HepG2 (cell line): ENCODE measurements around the gene VPS37D. TPM values are rescaled to one million over a fixed set of nuclear protein-coding genes. Genes with fewer than 3 reads are reported as not detected.

Source experiments
- ATAC-seq: fragments of 200-7000 bp; cut with Tn5 transposase; 3 replicates; pipeline ENCODE4 v1.9.1; 2020; ENCODE audit warnings: mild to moderate bottlenecking, moderate library complexity
- BruUV-seq: library from RNA; stranded (reverse); fragments of 400-500 nt; replicated peaks from 2 replicates; lab custom pipeline; 2021; lab: Mats Ljungman, UMichigan
- CTCF ChIA-PET: fragments of 300-600 bp; formaldehyde crosslinking; extraction: SDS; loops from one replicate; lab custom pipeline; 2021; ENCODE audit warnings: low total read pairs, inconsistent platforms, low intra/inter-chr PET ratio; lab: Yijun Ruan, JAX
- POLR2A ChIA-PET: fragments of 350-600 bp; sonication (Branson Sonifier 250); formaldehyde crosslinking; loops from one replicate; lab custom pipeline; 2020; ENCODE audit warnings: antibody characterized with exemption, inconsistent platforms; lab: Yijun Ruan, JAX
- DNase-seq: peaks from one replicate; pipeline ENCODE4 v3.0.0-alpha.2; 2015; ENCODE audit warnings: low spot score
- FAIRE-seq: peaks from 3 replicates; lab custom pipeline; 2011; peaks lifted over from hg19 to GRCh38; lab: Jason Lieb, UNC
- H2AFZ ChIP-seq: one replicate; pipeline ENCODE4 v1.6.1; 2011; ENCODE audit warnings: low read length, inconsistent platforms
- H3K27ac ChIP-seq: fragments of 300-600 bp; 3 replicates; pipeline ENCODE4 v1.8.0; 2011; ENCODE audit warnings: mixed run types, mild to moderate bottlenecking, mixed read lengths, low read length, inconsistent platforms; ENCODE audit not compliant: insufficient read depth; ENCODE audit errors: extremely low read length
- H3K27me3 ChIP-seq, 2 experiments: fragments of 200-600 bp in 1 of 2; 2 replicates in 1 of 2; 3 replicates in 1 of 2; pipeline versions ENCODE4 v1.6.0 to v1.8.0; 2011; ENCODE audit warnings: low read length in 2 of 2, mild to moderate bottlenecking in 2 of 2, moderate library complexity in 2 of 2, inconsistent platforms in 1 of 2; ENCODE audit not compliant: insufficient read depth in 2 of 2, control insufficient read depth in 1 of 2
- H3K36me3 ChIP-seq, 2 experiments: fragments of 200-600 bp in 1 of 2; replicated peaks in 1 of 2; 2 replicates in 1 of 2; 3 replicates in 1 of 2; pipeline versions ENCODE4 v1.5.1 to v1.8.0; 2011; ENCODE audit warnings: low read length in 2 of 2, inconsistent platforms in 1 of 2; ENCODE audit not compliant: insufficient read depth in 2 of 2, control insufficient read depth in 1 of 2
- H3K4me1 ChIP-seq: 2 replicates; pipeline ENCODE4 v1.5.1; 2012; ENCODE audit warnings: low read length, inconsistent platforms; ENCODE audit not compliant: insufficient read depth
- H3K4me2 ChIP-seq: 2 replicates; pipeline ENCODE4 v1.6.0; 2011; ENCODE audit warnings: low read depth, low read length, inconsistent platforms
- H3K4me3 ChIP-seq, 3 experiments: fragments of 200-600 bp in 1 of 3; sonication (generic), shearing (Covaris generic) in 1 of 3; replicated peaks in 1 of 3; 2 replicates each; pipeline ENCODE4 v1.5.1; 2011 to 2016; ENCODE audit warnings: low read length in 3 of 3, inconsistent platforms in 2 of 3, low read depth in 2 of 3, mild to moderate bottlenecking in 2 of 3, control low read depth in 1 of 3, mixed read lengths in 1 of 3; ENCODE audit not compliant: insufficient read depth in 1 of 3
- H3K79me2 ChIP-seq: one replicate; pipeline ENCODE4 v1.6.1; 2011; ENCODE audit warnings: low read length, inconsistent platforms; ENCODE audit not compliant: insufficient read depth
- H3K9ac ChIP-seq: 2 replicates; pipeline ENCODE4 v1.6.0; 2011; ENCODE audit warnings: mild to moderate bottlenecking, low read depth, low read length, inconsistent platforms; ENCODE audit not compliant: insufficient read depth
- H3K9me3 ChIP-seq: 2 replicates; pipeline ENCODE4 v1.5.1; 2012; ENCODE audit warnings: mild to moderate bottlenecking, low read length
- H4K20me1 ChIP-seq: 2 replicates; pipeline ENCODE4 v1.6.0; 2011; ENCODE audit warnings: inconsistent platforms, mild to moderate bottlenecking, low read length, moderate library complexity; ENCODE audit not compliant: insufficient read depth
- GZF1 ChIP-seq: sonication (generic); formaldehyde crosslinking; IDR thresholded peaks from 2 replicates; pipeline ENCODE4 v1.5.1; 2020; ENCODE audit warnings: mild to moderate bottlenecking, missing genetic modification reagents
- HIVEP1 ChIP-seq: sonication (generic); formaldehyde crosslinking; IDR thresholded peaks from 2 replicates; pipeline ENCODE4 v1.4.0; 2020; ENCODE audit warnings: mild to moderate bottlenecking, missing genetic modification reagents
- SIX1 ChIP-seq: sonication (generic); formaldehyde crosslinking; IDR thresholded peaks from 2 replicates; pipeline ENCODE4 v1.4.0; 2020; ENCODE audit warnings: missing genetic modification reagents, borderline replicate concordance
- ZBTB26 ChIP-seq: IDR thresholded peaks from 2 replicates; pipeline ENCODE4 v1.6.1; 2016; ENCODE audit warnings: missing compliant biosample characterization, missing genetic modification reagents, borderline replicate concordance
- ZNF263 ChIP-seq: sonication (generic); formaldehyde crosslinking; IDR thresholded peaks from 2 replicates; pipeline ENCODE4 v1.4.0; 2020; ENCODE audit warnings: missing genetic modification reagents
- ZNF280D ChIP-seq: sonication (generic); formaldehyde crosslinking; IDR thresholded peaks from 2 replicates; pipeline ENCODE4 v1.5.1; 2020; ENCODE audit warnings: mild to moderate bottlenecking, missing genetic modification reagents
- ZNF740 ChIP-seq: sonication (generic); formaldehyde crosslinking; IDR thresholded peaks from 2 replicates; pipeline ENCODE4 v1.4.0; 2020; ENCODE audit warnings: missing genetic modification reagents
- ZNF768 ChIP-seq: sonication (generic); formaldehyde crosslinking; IDR thresholded peaks from 2 replicates; pipeline ENCODE4 v1.4.0; 2020; ENCODE audit warnings: missing genetic modification reagents
- ZNF772 ChIP-seq: sonication (generic); formaldehyde crosslinking; IDR thresholded peaks from 2 replicates; pipeline ENCODE4 v1.5.0; 2020; ENCODE audit warnings: mild to moderate bottlenecking, missing genetic modification reagents
- WGBS: methylation state at CpG from one replicate; pipeline ENCODE4 v1.1.6; 2017; ENCODE audit warnings: low lambda C conversion rate; 5-methylcytosine and 5-hydroxymethylcytosine counted together
- in situ Hi-C: cut with HindIII; loops from 2 replicates; pipeline ENCODE4 v1.10.0; 2017; ENCODE audit warnings: low pct_unique_long_range_greater_than_20kb; ENCODE audit not compliant: extremely low pct_ligation_motif_present
- intact Hi-C: fragments of 100-400 bp; cut with micrococcal nuclease; formaldehyde crosslinking; loops from one replicate; pipeline ENCODE4 v1.10.0; 2022; ENCODE audit not compliant: unreplicated experiment
- polyA plus RNA-seq, 8 experiments: library from polyadenylated mRNA; depleted of rRNA in 3 of 8; stranded (reverse) in 7 of 8; unstranded in 1 of 8; fragments of >200 nt; fragmentation: Illumina TruSeq in 4 of 8; extraction: Trizol in 4 of 8; gene quantifications; 2 replicates each; pipeline versions ENCODE4 v1.2.1 to v1.2.3, GENCODE V29; 2011 to 2016; ENCODE audit warnings: low read depth in 4 of 8, missing spikeins in 1 of 8, mixed read lengths in 1 of 8; ENCODE audit not compliant: insufficient read depth in 1 of 8
- total RNA-seq, 5 experiments: library from RNA; depleted of rRNA; stranded (reverse); fragments of >200 nt; fragmentation: Illumina TruSeq; extraction: Trizol; gene quantifications; 2 replicates each; pipeline ENCODE4 v1.2.3, GENCODE V29; 2016; ENCODE audit warnings: low read depth in 1 of 5

VPS37D gene
- total and polyA plus RNA-seq, 2 of the 13 experiments (the other 11 are each of a cell fraction or from before 2014, with no cell fraction given), result 3.8 to 6.3 TPM

- peaks cover 3 to 12% of the 10 kb centered on the region in 2 experiments; a peak in 3 of 5 replicates for H3K27me3 ChIP-seq
- BruUV-seq, result no TSS peak
- H3K4me1 ChIP-seq, result peaks cover 71% of the 10 kb centered on the region
- ATAC-seq (no peak; the same call in 2 of the 3 replicates), FAIRE-seq (no peak), DNase-seq (no peak)
- H3K27ac ChIP-seq, result no peak overlapping the region
- H3K9ac ChIP-seq, result peak overlapping the region; percentile 43; the same call in 1 of the 2 replicates
- no peak overlapping the region for H2AFZ ChIP-seq
- H3K4me2 ChIP-seq, result peak overlapping the region; percentile 81
- no peaks in the 10 kb centered on the region for H4K20me1 ChIP-seq
- 9% methylated on average over 9 of the region's 16 CpGs for WGBS
- POLR2A ChIA-PET, result interaction anchor here (1.2 to 2.3 kb wide), 4 partner anchors 18 to 34 kb away, joined by 7 to 11 read pairs (median 9); partner anchors contain the start of gene MLXIPL
- TF ChIP-seq ZNF768 (peak; percentile 92), SIX1 (no peak), ZNF263 (peak; percentile 92), ZNF740 (no peak), HIVEP1 (CRISPR knock-in tag) (peak; percentile 25; the same call in 1 of the 2 replicates), ZNF280D (CRISPR knock-in tag) (0 out of 2 replicates have a peak, but pooled peaks have one; percentile 16), GZF1 (peak; percentile 14; the same call in 1 of the 2 replicates), ZBTB26 (0 out of 2 replicates have a peak, but pooled peaks have one; percentile 1), ZNF772 (CRISPR knock-in tag) (no peak)
- intact Hi-C loops (no loop called here), in situ Hi-C loops (no loop called here)
- no peaks in the 10 kb centered on the region for H3K9me3 ChIP-seq
- CTCF ChIA-PET, result interaction anchor here (1.1 kb wide), 1 partner anchor 21 kb away, joined by 3 read pairs; no protein-coding TSS in a partner anchor
- H3K36me3 ChIP-seq, result no peaks in the 10 kb centered on the region
- H3K79me2 ChIP-seq, result no peaks in the 10 kb centered on the region
- H3K4me3 ChIP-seq, result peak overlapping the region in 2 of 3 experiments; percentile 60 to 73; a peak in 4 of 6 replicates
These were observed 20.6 kb upstream of the VPS37D start for GRCh38 chr7:73646785-73647724.
